NCI-H146 treated with DMSO at 0.1 percent for 48 hours (cell line): Measurements from ENCODE around the gene SMIM5.
"Not testable (repeated sequence)": the region's sequence is repeated elsewhere in the genome, so short reads cannot be mapped to it uniquely, and the experiment has no call there.

Experiments used
- DNase-seq: peaks from one replicate; lab custom pipeline; 2025; ENCODE audit not compliant: unreplicated experiment; lab: John Stamatoyannopoulos, UW

Gene SMIM5, protein sequence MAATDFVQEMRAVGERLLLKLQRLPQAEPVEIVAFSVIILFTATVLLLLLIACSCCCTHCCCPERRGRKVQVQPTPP

DNA sequence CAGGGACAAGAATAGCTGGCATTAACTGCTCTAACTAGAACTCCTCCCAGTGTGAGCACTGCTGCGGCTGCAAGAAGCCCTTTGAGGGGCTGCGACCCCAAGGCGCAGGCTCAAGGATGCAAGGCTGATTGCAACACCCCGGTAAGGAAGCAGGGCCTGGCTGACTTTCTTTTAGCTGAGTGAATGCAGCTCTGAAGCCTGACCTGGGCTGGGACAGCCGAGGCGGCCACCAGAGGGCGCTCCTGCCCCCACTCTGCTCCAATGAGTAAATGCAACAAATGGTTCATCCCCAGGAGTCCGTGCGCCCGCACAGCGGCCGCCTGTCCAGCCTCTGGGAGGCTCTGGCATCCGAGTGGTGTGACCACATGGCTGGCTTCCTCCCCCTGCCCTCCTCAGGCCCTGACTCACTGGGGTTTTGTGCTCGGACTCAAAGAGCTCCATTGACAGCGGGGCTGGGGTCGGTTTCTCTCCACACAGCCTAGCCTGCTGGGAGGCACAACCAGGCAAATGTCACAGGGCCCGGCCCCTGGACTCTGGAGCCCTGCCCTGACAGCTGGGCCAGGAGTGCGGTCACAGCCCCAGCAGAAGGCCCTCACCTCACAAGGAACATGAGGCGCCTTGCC lies at the start of gene SMIM5:
Gene SMIM5, plus strand, starts transcription at position 572 of the 623 bp plus-strand sequence. CDS start 6,768 bp downstream, outside the sequence.
- DNase-seq, result peak; percentile 29

DNA sequence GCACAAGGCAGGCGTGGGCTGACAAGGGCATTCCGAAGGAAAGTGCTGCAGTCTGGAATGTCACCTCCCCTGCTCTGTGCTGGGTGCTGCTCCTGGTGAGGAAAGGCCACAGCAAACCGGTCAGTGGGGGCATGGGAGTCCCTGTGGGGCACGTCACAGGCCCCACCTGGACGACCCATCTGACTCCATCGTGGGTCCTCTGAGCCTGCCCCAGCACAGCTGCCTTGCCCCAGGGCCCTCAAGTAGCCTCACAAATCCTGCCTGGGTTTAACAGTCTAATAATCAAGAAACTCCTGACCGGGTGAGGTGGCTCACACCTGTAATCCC lies 48.4 kb upstream of the SMIM5 start:
- DNase-seq, result no peak

DNA sequence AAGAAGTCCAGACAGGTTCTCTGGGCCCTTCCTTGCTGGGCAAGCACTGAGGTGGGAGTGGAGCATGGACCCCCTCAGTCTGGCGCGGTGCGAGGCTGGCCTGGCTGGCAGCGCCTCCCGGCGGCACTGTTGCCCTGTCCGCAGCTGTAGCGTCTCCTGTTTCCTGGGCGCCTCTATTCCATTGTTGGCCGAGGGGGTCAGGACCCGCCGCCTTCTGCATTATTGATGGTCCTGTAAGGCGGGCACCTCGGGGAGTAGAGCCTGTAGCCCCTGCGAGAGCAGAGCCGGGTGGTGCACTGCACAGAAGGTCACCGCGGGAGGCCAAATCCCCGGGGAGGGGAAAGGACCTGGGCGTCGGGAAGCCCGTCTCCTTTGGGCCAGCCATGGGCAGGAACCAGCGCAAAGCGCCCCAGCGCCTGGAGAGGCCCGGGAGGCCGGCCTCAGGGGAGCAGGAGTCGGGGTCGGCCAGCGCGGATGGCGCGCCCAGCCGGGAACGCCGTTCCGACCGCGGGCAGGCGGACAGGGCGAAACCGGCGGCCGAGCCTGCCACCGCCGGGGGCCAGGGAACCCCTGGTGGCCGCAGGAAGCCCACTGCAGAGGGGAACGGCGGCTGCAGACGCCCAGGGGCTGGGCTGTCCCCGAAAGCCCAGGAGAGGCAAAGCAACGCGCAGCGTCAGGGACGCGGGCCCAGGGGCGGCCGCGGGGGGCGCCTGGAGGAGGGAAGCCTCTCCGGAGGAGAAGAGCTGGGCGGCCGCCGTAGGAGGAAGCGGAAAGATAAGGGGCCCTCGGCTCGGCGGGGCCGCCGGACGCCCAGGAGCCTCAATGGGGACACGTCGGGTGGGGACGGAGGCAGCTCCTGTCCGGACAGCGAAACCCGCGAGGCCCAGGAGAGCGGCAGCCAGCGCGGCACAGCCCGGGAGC lies 45.3 kb upstream of the SMIM5 start, which contains the start of gene MYO15B:
Gene MYO15B, plus strand, starts transcription at position 126 of the 921 bp plus-strand sequence. Its CDS starts 258 bp downstream, at position 384.
- DNase-seq, result peak; percentile 53

DNA sequence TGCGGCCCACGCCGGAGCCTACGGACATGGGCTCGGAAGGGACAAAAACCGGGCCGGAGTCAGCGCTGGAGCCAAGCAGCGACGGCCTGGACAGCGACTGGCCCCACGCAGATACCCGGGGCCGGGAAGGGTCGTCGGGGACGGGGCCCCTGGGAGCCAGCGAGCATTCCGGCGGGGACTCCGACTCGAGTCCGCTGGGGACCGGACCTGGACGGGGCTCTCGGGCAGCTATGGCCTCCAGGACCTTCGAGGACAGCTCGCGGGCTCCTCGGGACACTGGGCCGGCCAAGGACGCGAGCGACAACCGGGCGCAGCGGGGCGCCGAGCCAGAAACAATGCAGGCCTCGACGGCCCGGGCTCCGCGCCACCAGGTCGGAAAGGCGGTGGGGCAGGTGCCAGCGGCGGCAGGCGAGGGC lies 44.6 kb upstream of the SMIM5 start:
- DNase-seq, result no peak

DNA sequence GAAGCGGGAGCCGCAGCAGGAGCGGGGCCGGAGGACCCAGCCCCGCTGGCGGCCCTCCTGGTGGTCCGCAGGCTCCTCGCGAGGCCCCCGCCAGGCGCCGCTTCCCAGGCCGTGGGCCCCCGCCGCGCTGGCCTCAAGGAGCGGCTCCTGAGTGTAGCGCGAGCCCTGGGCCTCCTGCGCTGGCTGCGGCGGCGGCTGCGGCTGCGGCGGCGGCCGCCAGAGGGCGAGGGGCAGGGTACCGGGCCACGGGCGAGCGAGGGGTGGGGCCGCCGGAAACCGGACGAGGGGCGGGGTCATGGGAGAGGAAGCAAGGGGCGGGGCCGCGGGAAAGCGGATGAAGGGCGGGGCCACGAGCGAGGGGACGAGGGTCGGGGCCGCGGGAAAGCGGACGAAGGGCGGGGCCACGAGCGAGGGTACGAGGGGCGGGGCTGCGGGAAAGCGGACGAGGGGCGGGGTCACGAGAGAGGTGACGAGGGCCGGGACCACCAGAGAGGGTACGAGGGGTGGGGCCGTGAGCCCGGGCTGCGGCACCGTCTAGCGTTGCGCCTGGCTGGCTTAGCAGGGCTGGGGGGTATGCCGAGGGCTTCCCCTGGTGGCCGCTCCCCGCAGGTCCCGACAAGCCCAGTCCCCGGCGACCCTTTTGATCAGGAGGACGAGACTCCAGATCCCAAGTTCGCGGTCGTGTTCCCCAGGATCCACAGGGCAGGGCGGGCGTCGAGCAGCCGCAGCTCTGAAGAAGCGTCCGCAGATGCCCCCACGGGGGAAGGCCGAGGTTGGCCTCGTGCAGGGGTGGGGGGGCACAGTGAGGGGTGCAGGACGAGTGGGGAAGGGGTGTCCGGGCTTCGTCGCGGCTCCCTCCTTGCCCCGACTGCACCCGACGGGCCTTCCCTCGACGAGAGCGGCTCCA lies 44.0 kb upstream of the SMIM5 start:
- peak; percentile 84 for DNase-seq

DNA sequence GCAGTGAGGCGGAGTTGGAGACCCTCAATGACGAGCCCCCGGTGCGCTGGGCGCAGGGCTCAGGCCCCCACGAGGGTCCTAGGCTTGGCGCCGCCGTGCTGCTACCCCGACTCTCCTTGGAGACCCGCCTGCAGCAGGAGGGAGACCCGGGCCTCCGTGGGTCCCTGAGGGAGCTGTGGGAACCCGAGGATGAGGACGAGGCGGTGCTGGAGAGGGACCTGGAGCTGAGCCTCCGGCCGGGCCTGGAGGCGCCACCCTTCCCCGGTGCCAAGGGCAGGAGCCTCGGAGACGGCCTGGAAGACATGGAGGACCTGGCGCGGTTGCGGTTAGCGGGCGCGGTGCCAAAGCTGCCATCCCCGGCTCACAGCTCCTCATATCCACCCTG lies 43.3 kb upstream of the SMIM5 start:
- no peak for DNase-seq

DNA sequence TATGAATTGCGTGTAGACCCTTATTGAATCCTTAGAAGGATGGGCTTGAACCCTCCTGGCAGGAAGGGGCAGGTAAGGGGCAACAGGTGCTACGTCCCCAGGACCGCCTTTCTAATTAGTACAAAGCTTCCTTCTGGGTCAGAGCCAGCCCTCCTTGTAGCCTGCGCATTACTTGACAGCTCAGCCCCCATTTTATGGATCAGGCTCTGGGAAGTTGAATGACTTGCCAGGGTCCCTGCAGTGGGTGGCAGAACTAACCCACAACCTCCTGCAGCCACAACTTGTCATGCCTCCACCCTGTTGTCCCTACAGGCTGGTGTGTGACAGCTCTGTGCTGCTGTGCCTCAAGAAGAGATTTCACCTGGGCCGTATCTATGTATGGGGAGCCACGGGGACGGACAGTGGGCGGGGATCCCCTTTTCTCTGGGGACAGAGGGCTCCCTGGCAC lies 42.9 kb upstream of the SMIM5 start:
- DNase-seq, result no peak

DNA sequence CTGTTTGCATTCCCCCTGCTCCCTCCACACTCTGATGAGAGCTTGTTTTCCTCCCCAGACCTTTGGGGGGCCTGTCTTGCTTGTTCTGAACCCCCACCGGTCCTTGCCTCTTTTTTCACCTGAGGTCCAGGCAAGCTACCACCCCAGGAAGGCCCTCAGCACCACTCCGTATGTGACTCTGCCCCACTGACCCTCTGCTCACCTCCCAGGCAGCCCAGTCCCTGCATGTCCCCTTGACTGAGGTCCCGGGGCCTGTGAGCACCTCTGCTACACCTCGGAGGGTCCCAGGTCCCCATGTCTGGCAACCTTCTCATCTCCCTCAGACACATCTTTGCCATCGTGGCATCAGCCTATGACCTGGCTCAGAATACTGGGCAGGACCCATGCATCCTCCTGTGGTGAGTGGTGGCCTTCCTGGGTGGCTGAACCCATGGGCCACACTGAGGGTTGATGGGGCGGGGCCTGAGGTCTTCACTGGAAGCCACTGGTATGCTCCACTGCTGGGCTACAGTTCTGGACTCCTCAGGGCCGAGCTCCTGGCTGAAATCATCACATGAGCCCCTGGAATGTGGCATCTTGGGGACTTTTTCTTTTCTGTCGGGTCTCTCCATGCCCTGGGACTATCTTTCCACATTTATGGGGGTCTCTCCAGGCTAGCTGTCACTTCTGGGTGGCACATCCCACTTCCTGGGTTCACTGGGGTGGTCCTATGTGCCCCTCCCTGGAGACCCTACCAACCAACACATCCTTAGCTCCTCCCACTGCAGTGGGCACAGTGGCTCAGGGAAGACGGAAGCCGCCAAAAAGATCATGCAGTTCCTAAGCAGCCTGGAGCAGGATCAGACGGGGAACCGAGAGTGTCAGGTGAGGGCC lies 42.1 kb upstream of the SMIM5 start:
- DNase-seq, result no peak

DNA sequence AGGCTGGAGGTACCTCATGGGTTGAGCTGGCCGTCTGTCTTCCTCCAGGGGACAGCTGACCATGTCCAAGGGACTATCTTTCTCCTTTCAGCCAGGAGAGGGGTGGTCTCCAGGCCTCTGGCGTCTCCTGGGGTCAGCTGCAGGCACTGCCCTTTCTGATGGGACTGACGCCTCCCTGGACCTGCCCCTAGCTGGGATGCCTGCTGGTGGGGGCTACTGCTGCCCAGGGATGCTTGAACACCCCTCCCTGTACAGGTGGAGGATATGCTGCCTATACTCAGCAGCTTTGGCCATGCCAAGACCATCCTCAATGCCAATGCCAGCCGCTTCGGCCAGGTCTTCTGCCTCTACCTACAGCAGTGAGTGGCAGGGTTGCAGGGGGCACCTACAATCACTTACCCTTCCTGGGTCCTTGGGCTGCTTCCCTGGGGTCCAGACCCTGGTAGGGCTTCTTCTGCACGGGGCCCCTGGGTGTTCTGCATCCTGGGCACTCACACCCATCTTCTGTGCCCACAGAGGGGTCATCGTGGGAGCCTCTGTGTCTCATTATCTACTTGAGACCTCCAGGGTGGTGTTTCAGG lies 41.4 kb upstream of the SMIM5 start:
- DNase-seq, result no peak

DNA sequence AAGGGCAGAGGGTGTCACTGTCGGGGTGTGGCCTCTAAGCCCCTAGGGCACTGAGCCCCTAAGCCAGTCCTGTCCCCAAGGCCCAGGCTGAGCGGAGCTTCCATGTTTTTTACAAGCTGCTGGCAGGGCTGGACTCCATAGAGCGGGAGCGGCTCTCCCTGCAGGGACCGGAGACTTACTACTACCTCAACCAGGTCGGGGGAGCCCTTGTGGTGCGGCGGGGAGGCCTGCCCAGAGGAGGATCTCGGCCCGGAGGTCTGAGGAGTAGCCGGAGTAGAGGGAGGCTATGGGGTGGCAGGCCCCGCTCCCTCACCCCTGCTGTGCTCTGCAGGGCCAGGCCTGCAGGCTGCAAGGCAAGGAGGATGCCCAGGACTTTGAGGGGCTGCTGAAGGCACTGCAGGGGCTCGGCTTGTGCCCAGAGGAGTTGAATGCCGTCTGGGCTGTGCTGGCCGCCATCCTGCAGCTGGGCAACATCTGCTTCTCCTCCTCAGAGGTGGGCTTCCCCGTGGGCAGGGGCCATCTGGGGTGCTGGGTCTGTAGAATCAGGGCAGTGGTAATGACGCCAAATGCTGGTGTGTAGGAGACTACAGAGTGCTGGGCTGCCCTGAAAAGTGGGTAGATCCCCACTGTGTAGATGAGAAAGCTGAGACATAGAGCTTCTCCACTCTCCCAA lies 40.8 kb upstream of the SMIM5 start:
- DNase-seq, result no peak

DNA sequence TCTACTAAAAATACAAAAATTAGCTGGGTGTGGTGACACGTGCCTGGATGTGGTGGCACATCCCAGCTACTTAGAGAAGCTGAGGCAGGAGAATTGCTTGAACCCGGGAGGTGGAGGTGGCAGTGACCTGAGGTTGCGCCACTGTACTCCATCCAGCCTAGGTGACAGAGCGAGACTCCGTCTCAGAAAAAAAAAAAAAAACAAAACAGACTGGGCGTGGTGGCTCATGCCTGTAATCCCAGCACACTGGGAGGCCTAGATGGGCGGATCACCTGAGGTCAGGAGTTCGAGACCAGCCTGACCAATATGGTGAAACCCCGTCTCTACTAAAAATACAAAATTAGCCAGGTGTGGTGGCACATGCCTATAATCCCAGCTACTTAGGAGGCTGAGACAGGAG lies 39.8 kb upstream of the SMIM5 start:
- DNase-seq, result not testable (repeated sequence)

DNA sequence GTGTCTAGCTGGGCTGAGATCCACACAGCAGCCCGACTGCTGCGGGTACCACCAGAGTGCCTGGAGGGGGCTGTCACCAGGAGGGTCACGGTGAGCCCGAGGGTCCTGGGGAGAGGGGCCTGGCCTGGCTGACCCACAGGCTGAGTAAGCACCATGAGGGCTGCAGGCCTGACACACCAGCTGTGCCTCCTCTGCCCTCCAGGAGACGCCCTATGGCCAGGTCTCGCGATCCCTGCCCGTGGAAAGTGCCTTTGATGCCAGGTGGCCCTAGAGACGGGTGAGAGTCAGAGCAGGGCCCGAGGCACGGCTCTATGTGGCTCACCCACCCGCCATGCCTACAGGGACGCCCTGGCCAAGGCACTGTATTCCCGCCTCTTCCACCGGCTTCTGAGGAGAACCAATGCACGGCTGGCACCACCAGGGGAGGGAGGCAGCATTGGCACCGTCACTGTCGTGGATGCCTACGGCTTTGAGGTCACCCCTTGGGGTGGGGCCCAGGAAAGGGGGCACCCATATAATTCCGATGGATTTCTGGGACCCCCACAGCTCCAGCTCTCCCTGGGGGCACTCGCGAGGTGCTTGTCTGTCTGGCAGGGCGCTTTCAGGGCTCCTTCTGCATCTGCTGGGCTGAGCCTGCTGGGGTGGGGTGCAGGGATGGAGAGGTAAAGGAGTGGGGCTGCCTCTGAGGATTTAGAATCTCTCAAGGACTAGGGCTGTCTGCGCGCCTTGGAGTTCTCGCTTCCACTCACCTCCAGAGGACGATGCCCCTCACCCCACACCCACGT lies 38.5 kb upstream of the SMIM5 start:
- no peak for DNase-seq

DNA sequence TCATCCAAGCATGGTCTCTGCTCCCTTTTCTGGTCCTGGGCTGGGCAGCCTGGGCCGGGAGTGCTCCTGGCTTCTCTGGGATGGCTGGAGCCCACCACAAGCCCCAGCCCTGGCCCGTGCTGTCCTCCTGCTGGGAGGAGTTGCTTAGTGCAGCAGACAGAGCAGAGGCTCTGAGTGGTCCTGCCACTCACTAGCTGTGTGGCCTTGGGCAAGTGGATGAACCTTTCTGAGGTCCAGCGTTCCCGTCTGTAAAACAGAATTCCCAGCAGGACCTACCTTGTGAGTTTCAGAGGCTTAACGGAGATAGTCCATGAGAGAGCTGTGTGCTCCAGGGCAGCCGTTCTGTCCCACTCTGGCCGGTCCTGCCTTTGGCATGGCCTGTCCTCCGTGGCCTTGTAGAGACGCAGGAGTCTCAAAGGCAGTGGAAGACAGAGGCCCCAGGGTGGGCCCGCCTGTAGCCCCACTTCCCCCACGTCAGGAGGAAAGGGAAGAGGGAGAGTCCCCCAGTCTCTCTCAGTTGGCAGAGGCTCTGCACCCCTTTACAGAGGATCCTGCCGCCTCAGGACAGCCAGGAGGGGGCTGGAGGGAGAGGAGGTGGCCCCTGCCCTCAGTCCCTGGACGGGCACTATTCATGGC lies 37.8 kb upstream of the SMIM5 start:
- DNase-seq, result no peak

DNA sequence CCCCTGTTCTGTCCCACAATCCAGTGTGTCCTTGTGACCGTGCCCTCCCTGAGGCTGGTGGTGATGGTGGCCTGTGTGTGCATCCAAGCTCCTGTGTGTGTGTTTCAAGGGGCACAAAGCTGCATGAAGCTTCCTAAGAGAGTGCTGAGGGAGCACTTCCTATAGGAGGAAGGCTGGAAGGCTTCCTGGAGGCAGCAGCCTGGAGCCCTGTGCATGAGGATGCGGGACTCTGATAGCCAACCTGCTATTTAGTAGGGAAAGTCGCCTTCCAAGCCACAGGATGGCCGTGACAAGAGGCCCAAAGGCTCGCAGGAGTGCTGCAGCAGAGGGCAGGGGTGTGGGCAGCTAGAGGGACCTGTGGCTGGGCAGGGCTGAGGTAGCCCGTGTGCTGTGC lies 37.3 kb upstream of the SMIM5 start:
- no peak for DNase-seq

DNA sequence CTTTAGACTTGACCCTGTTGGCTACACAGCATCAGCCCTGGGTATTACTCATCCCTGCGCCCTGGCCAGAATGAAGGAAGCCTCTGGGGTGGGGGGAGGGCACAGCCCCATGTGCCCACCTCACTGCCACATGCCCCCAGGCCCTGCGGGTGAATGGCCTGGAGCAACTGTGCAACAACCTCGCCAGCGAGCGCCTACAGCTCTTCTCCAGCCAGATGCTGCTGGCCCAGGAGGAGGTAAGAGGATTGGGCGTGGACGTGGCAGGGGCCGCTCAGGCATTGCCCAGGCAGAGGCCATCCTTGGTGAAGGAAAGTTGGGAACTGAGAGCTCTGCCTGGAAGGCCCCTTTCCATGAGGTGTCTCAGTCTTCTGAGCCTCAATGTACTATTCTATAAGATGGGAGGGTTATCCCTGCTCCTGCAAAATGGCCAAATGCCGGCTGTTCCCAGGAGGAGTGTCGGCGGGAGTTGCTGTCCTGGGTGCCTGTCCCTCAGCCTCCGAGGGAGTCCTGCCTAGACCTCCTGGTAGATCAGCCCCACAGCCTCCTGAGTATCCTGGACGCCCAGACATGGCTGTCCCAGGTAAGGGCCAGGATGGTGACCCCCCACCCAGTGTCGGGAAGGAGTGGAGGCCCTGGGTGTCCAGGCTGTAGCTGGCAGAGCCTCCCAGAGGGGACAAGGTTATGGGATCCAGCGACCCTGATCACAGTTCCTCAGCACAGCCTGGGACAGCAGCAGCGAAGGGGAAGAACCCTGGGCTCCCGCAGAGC lies 36.7 kb upstream of the SMIM5 start:
- DNase-seq, result no peak

DNA sequence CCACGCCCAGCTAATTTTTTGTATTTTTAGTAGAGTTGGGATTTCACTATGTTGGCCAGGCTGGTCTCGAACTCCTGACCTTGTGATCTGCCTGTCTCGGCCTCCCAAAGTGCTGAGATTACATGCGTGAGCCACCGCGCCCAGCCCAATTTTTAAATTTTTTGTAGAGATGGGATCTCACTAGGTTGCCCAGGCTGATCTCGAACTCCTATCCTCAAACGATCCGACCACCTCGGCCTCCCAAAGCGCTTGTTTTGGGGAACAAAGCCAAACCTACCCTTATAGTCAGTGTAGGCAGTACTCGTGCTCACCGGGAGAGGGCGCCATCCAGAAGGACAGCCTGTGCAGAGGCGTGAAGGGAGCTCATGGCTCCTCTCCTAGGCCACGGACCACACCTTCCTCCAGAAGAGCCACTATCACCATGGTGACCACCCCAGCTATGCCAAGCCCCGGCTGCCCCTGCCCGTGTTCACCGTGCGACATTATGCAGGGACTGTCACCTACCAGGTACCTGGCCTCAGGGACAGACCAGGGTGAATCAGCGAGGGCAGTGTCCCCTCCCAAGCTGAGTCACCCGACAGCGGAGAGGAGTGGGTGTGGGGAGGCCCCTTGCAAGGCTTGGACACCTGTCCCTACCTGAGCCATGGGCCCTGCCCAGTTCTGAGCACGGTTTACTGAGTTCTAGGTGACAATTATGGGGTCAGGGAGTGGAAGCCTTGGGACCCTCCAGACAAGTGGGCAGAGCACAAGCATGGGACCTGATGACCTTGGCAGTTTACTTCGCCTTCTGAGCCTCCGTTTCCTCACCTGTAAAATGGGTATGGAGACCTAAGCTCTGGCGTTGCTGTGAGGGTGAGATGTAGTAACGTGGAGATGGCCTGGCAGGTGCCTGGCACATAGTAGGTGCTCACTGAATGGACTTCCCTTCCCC lies 31.9 kb upstream of the SMIM5 start:
- DNase-seq, result peak; percentile 66
